Stimulated activated memory B cell treated with anti-CD40 and anti-IgM and Interleukin-4, amounts not matched to agents 10 μg/mL and 1 μg/mL and 100 μg/mL, for 72 hours (primary cell): Measurements from ENCODE around the gene OGFOD3.

Experiments
- ATAC-seq: fragments of 150-1000 bp; cut with Tn5 transposase; 2 replicates; pipeline ENCODE4 v1.10.0; 2021
- H3K27ac Mint-ChIP-seq: one replicate; pipeline ENCODE4 v1.8.0; 2022; ENCODE audit warnings: mild to moderate bottlenecking, mixed read lengths
- H3K27me3 Mint-ChIP-seq: one replicate; pipeline ENCODE4 v1.8.0; 2022; ENCODE audit warnings: mixed read lengths
- H3K36me3 Mint-ChIP-seq: one replicate; pipeline ENCODE4 v1.8.0; 2022; ENCODE audit warnings: mixed read lengths
- H3K4me1 Mint-ChIP-seq: one replicate; pipeline ENCODE4 v1.8.0; 2022; ENCODE audit warnings: mixed read lengths
- H3K4me3 Mint-ChIP-seq: one replicate; pipeline ENCODE4 v1.8.0; 2022; ENCODE audit warnings: mild to moderate bottlenecking, moderate library complexity, mixed read lengths
- H3K9me3 Mint-ChIP-seq: one replicate; pipeline ENCODE4 v1.8.0; 2022; ENCODE audit warnings: mixed read lengths

The OGFOD3 gene

DNA sequence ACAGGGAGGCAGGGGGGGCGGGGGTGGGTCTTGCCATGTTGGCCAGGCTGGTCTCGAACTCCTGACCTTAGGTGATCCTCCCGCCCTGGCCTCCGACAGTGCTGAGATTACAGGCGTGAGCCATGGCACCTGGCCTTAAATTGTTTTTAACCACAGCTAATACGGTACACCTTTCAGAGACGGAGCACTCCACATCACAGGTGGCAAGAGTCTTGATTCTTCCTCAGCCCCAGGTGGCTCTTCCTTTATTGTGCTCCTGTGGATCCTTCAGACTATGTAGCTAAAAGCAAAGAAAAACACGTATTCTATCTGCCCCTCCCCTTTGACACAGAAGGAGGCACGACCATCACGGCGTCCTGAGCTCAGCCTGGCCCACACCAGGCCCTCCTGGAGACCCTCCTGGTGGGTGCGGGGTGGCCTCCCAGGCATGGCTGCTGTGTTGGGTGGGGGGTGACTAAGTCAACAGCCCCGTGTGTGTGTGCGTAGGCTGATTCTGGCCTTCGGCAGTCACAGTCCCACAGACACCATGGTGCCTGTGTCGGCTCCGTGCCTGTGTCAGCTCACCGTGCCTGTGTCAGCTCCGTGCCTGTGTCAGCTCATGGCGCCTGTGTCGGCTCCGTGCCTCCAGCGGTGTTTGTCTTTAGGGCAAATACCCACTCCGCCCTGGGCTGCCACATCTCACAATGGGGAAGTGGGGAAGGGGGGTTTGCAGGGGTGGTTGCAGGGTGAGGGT lies 74.0 kb downstream of the OGFOD3 start:
- peaks cover 48% of the 10 kb centered on the region for H3K27me3 Mint-ChIP-seq
- no peaks in the 10 kb centered on the region for H3K9me3 Mint-ChIP-seq
- no peak overlapping the region for H3K27ac Mint-ChIP-seq
- no peak for ATAC-seq
- no peaks in the 10 kb centered on the region for H3K36me3 Mint-ChIP-seq
- no peak overlapping the region for H3K4me3 Mint-ChIP-seq
- H3K4me1 Mint-ChIP-seq: no peaks in the 10 kb centered on the region

DNA sequence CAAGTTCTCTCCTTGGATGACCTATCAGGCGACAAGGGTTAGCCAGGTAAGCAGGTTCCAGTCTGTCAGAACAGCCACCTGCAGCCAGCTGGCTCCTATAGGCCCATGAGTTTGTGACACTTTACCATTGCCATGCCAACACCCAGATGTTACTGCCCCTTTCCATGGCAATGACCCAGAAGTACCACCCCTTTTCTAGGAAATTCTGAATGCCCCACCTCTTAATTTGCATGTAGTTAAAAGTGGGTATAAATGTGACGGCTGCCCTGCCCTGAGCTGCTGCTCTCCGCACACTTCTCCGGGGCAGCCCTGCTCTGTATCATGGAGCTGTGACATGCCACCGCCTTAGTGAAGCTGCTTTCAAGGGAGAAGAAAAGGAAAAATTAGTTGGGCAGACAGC lies 74.8 kb downstream of the OGFOD3 start:
- H3K4me3 Mint-ChIP-seq: no peak overlapping the region
- H3K27ac Mint-ChIP-seq: no peak overlapping the region
- ATAC-seq: no peak
- no peaks in the 10 kb centered on the region for H3K36me3 Mint-ChIP-seq
- no peaks in the 10 kb centered on the region for H3K4me1 Mint-ChIP-seq
- no peaks in the 10 kb centered on the region for H3K9me3 Mint-ChIP-seq
- H3K27me3 Mint-ChIP-seq: peaks cover 40% of the 10 kb centered on the region

DNA sequence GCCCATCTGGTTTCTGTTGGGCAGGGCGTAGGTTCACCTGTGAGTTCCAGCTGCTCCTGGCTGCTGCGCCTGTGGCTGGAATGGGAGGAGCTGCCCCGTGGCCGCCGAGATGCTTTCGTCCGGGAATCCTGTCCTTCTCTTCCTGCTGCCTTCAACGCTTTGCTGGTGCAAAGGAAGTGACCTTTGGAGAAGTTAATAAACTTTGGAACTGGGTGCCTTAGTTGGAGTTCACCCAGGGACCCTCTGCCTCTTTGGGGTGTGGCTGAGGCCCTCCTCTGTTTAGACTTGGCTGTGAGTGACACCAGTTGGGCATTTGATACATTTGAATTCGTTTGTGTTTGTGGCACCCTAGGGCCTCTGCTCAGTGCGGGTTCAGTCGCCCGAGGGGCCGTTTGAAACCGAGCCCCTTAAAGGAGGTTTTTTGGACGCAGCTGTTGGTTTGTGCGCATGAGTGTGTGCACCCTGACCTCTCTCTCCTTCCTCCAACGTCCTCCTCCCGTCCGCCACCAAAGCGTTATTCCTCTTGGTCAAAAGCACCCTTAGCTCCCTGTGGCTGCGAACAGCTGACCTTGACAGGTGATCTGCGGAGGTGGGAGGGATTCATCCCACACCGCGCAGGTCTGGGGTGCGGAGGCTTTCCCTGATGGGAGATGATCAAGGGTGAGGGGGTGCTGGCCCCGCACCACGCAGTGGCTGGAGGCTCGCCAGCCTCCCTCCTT lies 75.9 kb downstream of the OGFOD3 start:
- Mint-ChIP-seq H3K4me1 (no peaks in the 10 kb centered on the region), H3K4me3 (no peak overlapping the region), H3K27ac (no peak overlapping the region), H3K9me3 (no peaks in the 10 kb centered on the region), H3K27me3 (peaks cover 35% of the 10 kb centered on the region), H3K36me3 (no peaks in the 10 kb centered on the region)
- peak; percentile 36 for ATAC-seq

- H3K27ac Mint-ChIP-seq: no peak overlapping the region
- H3K36me3 Mint-ChIP-seq: no peaks in the 10 kb centered on the region
- peak; percentile 40 for ATAC-seq
- H3K9me3 Mint-ChIP-seq: no peaks in the 10 kb centered on the region
- H3K4me1 Mint-ChIP-seq: peaks cover 13% of the 10 kb centered on the region
- no peak overlapping the region for H3K4me3 Mint-ChIP-seq
- H3K27me3 Mint-ChIP-seq: peaks cover 29% of the 10 kb centered on the region
Observed at GRCh38 chr17:82339634-82340580, 78.5 kb downstream of the OGFOD3 start.
